IMR-90 (cell line): Measurements from ENCODE around the gene RNU1-4. TPM values are rescaled to one million over a fixed set of nuclear protein-coding genes. Genes with fewer than 3 reads are reported as not detected.
"Not testable (repeated sequence)": the region's sequence is repeated elsewhere in the genome, so short reads cannot be mapped to it uniquely, and the experiment has no call there.

Source experiments
- ATAC-seq: fragments of 200-7000 bp; cut with Tn5 transposase; 2 replicates; pipeline ENCODE4 v1.9.1; 2020; ENCODE audit warnings: low read depth, mild to moderate bottlenecking, moderate library complexity
- BruUV-seq: library from RNA; stranded (reverse); fragments of 400-500 nt; replicated peaks from 2 replicates; lab custom pipeline; 2021; lab: Mats Ljungman, UMichigan
- CTCF ChIA-PET: fragments of 300-600 bp; formaldehyde crosslinking; extraction: SDS; loops from one replicate; lab custom pipeline; 2021; ENCODE audit warnings: antibody characterized with exemption; lab: Yijun Ruan, JAX
- POLR2A ChIA-PET: fragments of 300-600 bp; sonication (Branson Sonifier 250); formaldehyde crosslinking; loops from one replicate; lab custom pipeline; 2022; ENCODE audit warnings: antibody characterized with exemption; ENCODE audit not compliant: unreplicated experiment; lab: Charles Lee
- DNase-seq: peaks from one replicate; pipeline ENCODE4 v3.0.0; 2013
- H2AFZ ChIP-seq: replicated peaks from 2 replicates; pipeline ENCODE3; 2013; ENCODE audit warnings: low read length, mild to moderate bottlenecking; ENCODE audit not compliant: poor library complexity
- H2AK5ac ChIP-seq: 2 replicates; pipeline ENCODE4 v1.6.1; 2013; ENCODE audit warnings: low read depth, low read length, inconsistent platforms
- H2AK9ac ChIP-seq: replicated peaks from 2 replicates; pipeline ENCODE3; 2013; ENCODE audit warnings: mild to moderate bottlenecking, low read depth, low read length, moderate library complexity; ENCODE audit not compliant: poor library complexity
- H2BK120ac ChIP-seq: 2 replicates; pipeline ENCODE4 v1.6.1; 2013; ENCODE audit warnings: low read depth, low read length, inconsistent platforms
- H2BK15ac ChIP-seq: 3 replicates; pipeline ENCODE4 v1.6.1; 2013; ENCODE audit warnings: low read depth, low read length, inconsistent platforms
- H2BK20ac ChIP-seq: 2 replicates; pipeline ENCODE4 v1.6.1; 2013; ENCODE audit warnings: low read depth, mild to moderate bottlenecking, inconsistent platforms, low read length, moderate library complexity
- H2BK5ac ChIP-seq: 2 replicates; pipeline ENCODE4 v1.6.1; 2013; ENCODE audit warnings: mild to moderate bottlenecking, low read depth, low read length, inconsistent platforms; ENCODE audit not compliant: poor library complexity, severe bottlenecking
- H3K14ac ChIP-seq: replicated peaks from 2 replicates; pipeline ENCODE4 v1.6.1; 2013; ENCODE audit warnings: low read depth, low read length, inconsistent platforms
- H3K18ac ChIP-seq: 2 replicates; pipeline ENCODE4 v1.6.1; 2013; ENCODE audit warnings: low read depth, low read length, control low read depth
- H3K23ac ChIP-seq: 2 replicates; pipeline ENCODE4 v1.6.1; 2013; ENCODE audit warnings: low read depth, low read length, inconsistent platforms
- H3K27ac ChIP-seq: 2 replicates; pipeline ENCODE4 v1.5.1; 2013; ENCODE audit warnings: mild to moderate bottlenecking, control low read depth, low read length; ENCODE audit not compliant: insufficient read depth
- H3K27me3 ChIP-seq: 2 replicates; pipeline ENCODE4 v1.6.1; 2013; ENCODE audit warnings: low read length; ENCODE audit not compliant: control insufficient read depth, insufficient read depth
- H3K36me3 ChIP-seq: 2 replicates; pipeline ENCODE4 v1.6.1; 2013; ENCODE audit warnings: low read length, mixed read lengths; ENCODE audit not compliant: control insufficient read depth, insufficient read depth
- H3K4ac ChIP-seq: 2 replicates; pipeline ENCODE4 v1.6.1; 2013; ENCODE audit warnings: low read depth, low read length, inconsistent platforms
- H3K4me1 ChIP-seq: 2 replicates; pipeline ENCODE4 v1.6.1; 2013; ENCODE audit warnings: low read length, mixed read lengths; ENCODE audit not compliant: control insufficient read depth, insufficient read depth
- H3K4me2 ChIP-seq: 2 replicates; pipeline ENCODE4 v1.6.1; 2013; ENCODE audit warnings: low read depth, mild to moderate bottlenecking, control low read depth, low read length, moderate library complexity
- H3K4me3 ChIP-seq: 2 replicates; pipeline ENCODE4 v1.5.1; 2013; ENCODE audit warnings: low read depth, mild to moderate bottlenecking, control low read depth, low read length, moderate library complexity; ENCODE audit not compliant: insufficient read depth
- H3K56ac ChIP-seq: 2 replicates; pipeline ENCODE4 v1.6.1; 2013; ENCODE audit warnings: low read length, inconsistent platforms; ENCODE audit not compliant: insufficient read depth; ENCODE audit errors: extremely low read depth
- H3K79me1 ChIP-seq, 2 experiments: 2 replicates each; pipeline ENCODE4 v1.6.1; 2013; ENCODE audit warnings: low read length in 2 of 2, inconsistent platforms in 1 of 2, low read depth in 1 of 2
- H3K9ac ChIP-seq: 2 replicates; pipeline ENCODE4 v1.6.1; 2013; ENCODE audit warnings: low read depth, low read length, control low read depth
- H3K9me1 ChIP-seq: 2 replicates; pipeline ENCODE4 v1.6.1; 2013; ENCODE audit warnings: low read length, inconsistent platforms; ENCODE audit not compliant: insufficient read depth
- H3K9me3 ChIP-seq: 2 replicates; pipeline ENCODE4 v1.6.1; 2013; ENCODE audit warnings: low read length; ENCODE audit not compliant: control insufficient read depth, insufficient read depth
- H4K20me1 ChIP-seq: 2 replicates; pipeline ENCODE4 v1.6.1; 2013; ENCODE audit warnings: low read length, inconsistent platforms; ENCODE audit not compliant: insufficient read depth
- H4K5ac ChIP-seq: 2 replicates; pipeline ENCODE4 v1.6.1; 2013; ENCODE audit warnings: mild to moderate bottlenecking, low read depth, low read length, control low read depth
- H4K8ac ChIP-seq, 2 experiments: 2 replicates each; pipeline ENCODE4 v1.6.1; 2013; ENCODE audit warnings: low read depth in 2 of 2, low read length in 2 of 2, control low read depth in 1 of 2, inconsistent platforms in 1 of 2
- H4K91ac ChIP-seq: 2 replicates; pipeline ENCODE4 v1.6.1; 2013; ENCODE audit warnings: low read depth, low read length, inconsistent platforms; ENCODE audit not compliant: insufficient read depth
- whole genome bisulfite sequencing, 2 experiments: methylation state at CpG; one replicate each; pipeline versions ENCODE4 v1.1.5 to v1.1.7; 2013; ENCODE audit warnings: missing lambda C conversion rate in 2 of 2; ENCODE audit not compliant: insufficient read length in 1 of 2; ENCODE audit errors: extremely low coverage in 2 of 2; 5-methylcytosine and 5-hydroxymethylcytosine counted together
- dilution Hi-C: fragments of 300-500 bp; cut with HindIII; formaldehyde crosslinking; loops from one replicate; pipeline ENCODE4 v1.14.3; 2018; ENCODE audit warnings: low sequenced_read_pairs; ENCODE audit not compliant: unreplicated experiment
- in situ Hi-C: fragments of 300-500 bp; cut with MboI; formaldehyde crosslinking; loops from 3 replicates; pipeline ENCODE4 v1.14.3; 2019; ENCODE audit warnings: low sequenced_read_pairs, inconsistent platforms, mixed read lengths
- intact Hi-C: fragments of 100-400 bp; cut with micrococcal nuclease; formaldehyde crosslinking; loops from 2 replicates; pipeline ENCODE4 v1.10.0; 2022
- microRNA-seq, 2 experiments: library from miRNA; stranded (forward) in 1 of 2; unstranded in 1 of 2; fragments of 10-50 nt in 1 of 2; fragments of <30 nt in 1 of 2; gene quantifications in 1 of 2; microRNA quantifications in 1 of 2; one replicate each; pipeline versions ENCODE3 to v1.1.0; 2013 to 2020; ENCODE audit not compliant: insufficient read depth in 1 of 2, insufficient read length in 1 of 2, unreplicated experiment in 1 of 2
- polyA plus RNA-seq, 3 experiments: library from polyadenylated mRNA; depleted of rRNA; stranded (reverse); fragments of >200 nt; gene quantifications; 2 replicates each; pipeline ENCODE4 v1.2.3, GENCODE V29; 2012; ENCODE audit warnings: low replicate concordance in 1 of 3
- small RNA-seq, 5 experiments: library from RNA; depleted of rRNA; stranded (forward); fragments of <200 nt; gene quantifications; one replicate each; pipeline ENCODE3, GENCODE V24; 2012
- total RNA-seq: library from RNA; depleted of rRNA; stranded (reverse); fragments of >200 nt; gene quantifications from 2 replicates; pipeline ENCODE4 v1.2.3, GENCODE V29; 2012; rRNA removed

Gene RNU1-4
- total and polyA plus RNA-seq, 2 of the 4 experiments (the other 2 are of a cell fraction), result under 0.01 TPM; not detected in 1

DNA sequence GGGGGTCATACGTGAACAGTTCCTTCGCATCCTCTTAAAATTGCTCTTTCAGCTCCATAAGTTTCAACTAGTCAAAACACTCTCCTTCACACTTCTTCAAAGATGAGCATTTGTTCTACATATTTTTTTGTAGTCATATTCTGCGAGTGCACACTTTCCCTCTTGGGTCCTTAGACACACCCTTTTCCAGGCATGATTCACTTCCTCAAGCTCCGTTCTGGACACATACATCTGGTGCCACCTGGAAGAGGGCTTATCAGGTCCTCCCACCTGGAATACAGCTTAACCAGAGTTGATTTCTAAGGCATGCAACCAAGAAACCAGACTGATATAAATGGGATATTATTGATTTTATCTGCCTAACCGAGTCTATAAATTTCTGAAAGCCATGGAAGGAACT is 47.4 kb downstream of the RNU1-4 start:
- H3K4ac ChIP-seq, H3K9me3 ChIP-seq, H4K91ac ChIP-seq, H2AFZ ChIP-seq, H3K4me3 ChIP-seq, H3K9ac ChIP-seq, H4K20me1 ChIP-seq, H3K79me1 ChIP-seq, POLR2A ChIA-PET, intact Hi-C loops, H3K27me3 ChIP-seq, H2BK120ac ChIP-seq, H3K23ac ChIP-seq, dilution Hi-C loops, BruUV-seq, H3K9me1 ChIP-seq, H3K18ac ChIP-seq, DNase-seq, H3K4me1 ChIP-seq, H2BK5ac ChIP-seq, H3K36me3 ChIP-seq, H4K8ac ChIP-seq, H3K27ac ChIP-seq, H2BK20ac ChIP-seq, ATAC-seq, H3K56ac ChIP-seq, H3K14ac ChIP-seq, H2AK5ac ChIP-seq, H3K4me2 ChIP-seq, H4K5ac ChIP-seq, H2BK15ac ChIP-seq, in situ Hi-C loops, CTCF ChIA-PET, H2AK9ac ChIP-seq: not testable (repeated sequence)
- no CpG with 5 or more reads among the region's 5 CpGs for WGBS, 2 experiments

Small RNAs within 50 kb of the gene (microRNA-seq; reads per million reads assigned to microRNA genes)
- gene RNU1-4 (ENCODE audit: insufficient read depth, insufficient read length), result not detected

Small RNAs within 50 kb of the gene (small RNA-seq; reads per million reads assigned to genes)
- 0 reads per million in 5 experiments for gene RNU1-4

Other genes with a start within 250 kb of the RNU1-4 start
- gene RNU1-1, start 226.2 kb upstream of the RNU1-4 start, total RNA-seq, result under 0.01 TPM in 2 replicates
- not detected in 2 replicates for gene RNU1-1, start 226.2 kb upstream of the RNU1-4 start, polyA plus RNA-seq (2012; rRNA removed)
- 25.3 and 28.3 TPM in 2 replicates for gene NBPF1, start 127.0 kb upstream of the RNU1-4 start, total RNA-seq
- gene NBPF1, start 127.0 kb upstream of the RNU1-4 start, polyA plus RNA-seq (2012; rRNA removed), result 17.1 and 18.8 TPM in 2 replicates
- under 0.01 TPM in 2 replicates for gene RNU1-3, start 73.6 kb upstream of the RNU1-4 start, total RNA-seq
- not detected in 2 replicates for gene RNU1-3, start 73.6 kb upstream of the RNU1-4 start, polyA plus RNA-seq (2012; rRNA removed)
- gene RNU1-2, start 155.5 kb downstream of the RNU1-4 start, total RNA-seq, result under 0.01 TPM in 2 replicates
- gene RNU1-2, start 155.5 kb downstream of the RNU1-4 start, polyA plus RNA-seq (2012; rRNA removed), result not detected in 2 replicates
- 7.2 and 7.5 TPM in 2 replicates for gene CROCC, start 181.4 kb downstream of the RNU1-4 start, total RNA-seq
- 13.7 and 14.7 TPM in 2 replicates for gene CROCC, start 181.4 kb downstream of the RNU1-4 start, polyA plus RNA-seq (2012; rRNA removed)
- gene MFAP2, start 240.1 kb downstream of the RNU1-4 start, total RNA-seq, result 2.5 and 3.9 TPM in 2 replicates
- 13.9 and 14.6 TPM in 2 replicates for gene MFAP2, start 240.1 kb downstream of the RNU1-4 start, polyA plus RNA-seq (2012; rRNA removed)